Stimulated activated CD8-positive, alpha-beta memory T cell treated with anti-CD3 and anti-CD28 coated beads, Interleukin-15, amount 100 ng/mL, for 4 hours (primary cell): ENCODE measurements around the gene IBTK.
"Not testable (repeated sequence)": the region's sequence is repeated elsewhere in the genome, so short reads cannot be mapped to it uniquely, and the experiment has no call there.

Experiments
- DNase-seq, 2 donors: peaks; one replicate each; pipeline ENCODE4 v3.0.0-alpha.2; 2020; ENCODE audit warnings: low read depth in 2 of 2

IBTK gene

GRCh38 chr6:82178077-82178758 is 69.3 kb downstream of the IBTK start:
- DNase-seq = no peak

GRCh38 chr6:82176616-82177015 is 70.9 kb downstream of the IBTK start:
- DNase-seq = no peak

GRCh38 chr6:82172594-82172993 is 75.0 kb downstream of the IBTK start:
- DNase-seq = no peak

- DNase-seq = no peak
Observed at GRCh38 chr6:82169138-82169876, 78.2 kb downstream of the IBTK start.

GRCh38 chr6:82166493-82166892 is 81.1 kb downstream of the IBTK start:
- DNase-seq = no peak

GRCh38 chr6:82160255-82160990 is 87.1 kb downstream of the IBTK start:
- no peak for DNase-seq

- not testable (repeated sequence) for DNase-seq
Observed at GRCh38 chr6:82152786-82153185, 94.8 kb downstream of the IBTK start.

- not testable (repeated sequence) for DNase-seq
Observed at GRCh38 chr6:82151147-82151546, 96.4 kb downstream of the IBTK start.

- no peak for DNase-seq
Observed at GRCh38 chr6:82145926-82146452, 101.6 kb downstream of the IBTK start.

- no peak for DNase-seq
Observed at GRCh38 chr6:82144852-82145340, 102.6 kb downstream of the IBTK start.

- no peak for DNase-seq
Observed at GRCh38 chr6:82144007-82144851, 103.3 kb downstream of the IBTK start.

- DNase-seq = no peak
Observed at GRCh38 chr6:82143041-82143481, 104.5 kb downstream of the IBTK start.

- no peak for DNase-seq
Observed at GRCh38 chr6:82142524-82142923, 105.0 kb downstream of the IBTK start.

- DNase-seq = no peak
Observed at GRCh38 chr6:82138075-82138791, 109.3 kb downstream of the IBTK start.

- DNase-seq = no peak
Observed at GRCh38 chr6:82131441-82131840, 116.1 kb downstream of the IBTK start.

GRCh38 chr6:82129797-82130196 is 117.7 kb downstream of the IBTK start:
- DNase-seq = no peak

GRCh38 chr6:82128973-82129372 is 118.6 kb downstream of the IBTK start:
- DNase-seq = not testable (repeated sequence)

GRCh38 chr6:82123632-82124031 is 123.9 kb downstream of the IBTK start:
- no peak for DNase-seq
